SK-N-SH (cell line): ENCODE data around the gene ZNF555. TPM values are rescaled to one million over a fixed set of nuclear protein-coding genes. Genes with fewer than 3 reads are reported as not detected.

ENCODE experiments used
- CTCF ChIA-PET: fragments of 300-600, 350-600 bp; formaldehyde crosslinking; extraction: SDS; loops from one replicate; lab custom pipeline; 2021; lab: Yijun Ruan, JAX
- POLR2A ChIA-PET: fragments of 350-600 bp; sonication (Branson Sonifier 250); formaldehyde crosslinking; extraction: SDS; loops from one replicate; lab custom pipeline; 2020; ENCODE audit warnings: antibody characterized with exemption, inconsistent platforms; lab: Yijun Ruan, JAX
- DNase-seq: peaks from one replicate; pipeline ENCODE4 v3.0.0; 2012
- H2AFZ ChIP-seq: fragments of 200-600 bp; sonication (generic); 2 replicates; pipeline ENCODE4 v1.8.1; 2016; ENCODE audit warnings: antibody characterized with exemption, mild to moderate bottlenecking, low read depth
- H3F3A ChIP-seq: fragments of 200-600 bp; sonication (generic); replicated peaks from 2 replicates; pipeline ENCODE3; 2016; ENCODE audit warnings: antibody characterized with exemption, mild to moderate bottlenecking; ENCODE audit not compliant: insufficient read depth
- H3K27ac ChIP-seq, 2 experiments: fragments of 200-500 bp in 1 of 2; fragments of 200-600 bp in 1 of 2; sonication (Bioruptor generic) in 1 of 2; sonication (generic), shearing (Covaris generic) in 1 of 2; 2 replicates each; pipeline versions ENCODE4 v1.5.1 to v1.6.1; 2014 to 2016; ENCODE audit warnings: low read depth in 2 of 2, inconsistent platforms in 1 of 2, low read length in 1 of 2, mild to moderate bottlenecking in 1 of 2, mixed read lengths in 1 of 2
- H3K27me3 ChIP-seq: fragments of 200-600 bp; sonication (generic), shearing (Covaris generic); 2 replicates; pipeline ENCODE4 v1.6.1; 2016; ENCODE audit warnings: mixed run types; ENCODE audit not compliant: insufficient read depth
- H3K36me3 ChIP-seq, 2 experiments: fragments of 200-500 bp in 1 of 2; fragments of 200-600 bp in 1 of 2; sonication (Bioruptor generic) in 1 of 2; sonication (generic) in 1 of 2; replicated peaks in 1 of 2; 2 replicates each; pipeline versions ENCODE3 to v1.5.1; 2014 to 2016; ENCODE audit warnings: low read length in 1 of 2, mild to moderate bottlenecking in 1 of 2; ENCODE audit not compliant: insufficient read depth in 2 of 2, control insufficient read depth in 1 of 2
- H3K4me1 ChIP-seq, 2 experiments: fragments of 200-500 bp in 1 of 2; fragments of 200-600 bp in 1 of 2; sonication (Bioruptor generic) in 1 of 2; sonication (generic), shearing (Covaris generic) in 1 of 2; 2 replicates each; pipeline versions ENCODE4 v1.5.1 to v1.6.1; 2014 to 2016; ENCODE audit warnings: low read depth in 1 of 2, low read length in 1 of 2, mixed run types in 1 of 2; ENCODE audit not compliant: insufficient read depth in 2 of 2, control insufficient read depth in 1 of 2
- H3K4me2 ChIP-seq: fragments of 200-600 bp; sonication (generic), shearing (Covaris generic); 2 replicates; pipeline ENCODE4 v1.6.1; 2017; ENCODE audit warnings: mixed run types
- H3K4me3 ChIP-seq, 2 experiments: fragments of 200-500 bp in 1 of 2; fragments of 200-600 bp in 1 of 2; sonication (Bioruptor generic) in 1 of 2; sonication (generic), shearing (Covaris generic) in 1 of 2; 2 replicates each; pipeline versions ENCODE4 v1.5.1 to v1.8.1; 2014 to 2016; ENCODE audit warnings: low read depth in 2 of 2, inconsistent platforms in 1 of 2, low read length in 1 of 2, mild to moderate bottlenecking in 1 of 2, mixed read lengths in 1 of 2, moderate library complexity in 1 of 2
- H3K79me2 ChIP-seq: fragments of 200-600 bp; sonication (generic); 2 replicates; pipeline ENCODE4 v1.8.1; 2017; ENCODE audit warnings: mild to moderate bottlenecking; ENCODE audit not compliant: insufficient read depth
- H3K9ac ChIP-seq: fragments of 200-600 bp; sonication (generic); 2 replicates; pipeline ENCODE4 v1.6.1; 2017; ENCODE audit warnings: mixed run types
- H3K9me2 ChIP-seq: fragments of 200-600 bp; sonication (generic); 2 replicates; pipeline ENCODE4 v1.6.1; 2017; ENCODE audit warnings: mixed run types
- H3K9me3 ChIP-seq: fragments of 200-600 bp; sonication (generic); 2 replicates; pipeline ENCODE4 v1.6.1; 2017; ENCODE audit warnings: mixed run types, mild to moderate bottlenecking, moderate library complexity
- H4K20me1 ChIP-seq: fragments of 200-600 bp; sonication (generic); 2 replicates; pipeline ENCODE4 v1.6.1; 2017; ENCODE audit warnings: mild to moderate bottlenecking, mixed run types; ENCODE audit not compliant: insufficient read depth
- CTCF ChIP-seq: fragments of 200-600 bp; sonication (generic); IDR thresholded peaks from 2 replicates; pipeline ENCODE4 v1.6.1; 2017; ENCODE audit warnings: antibody characterized with exemption, mild to moderate bottlenecking, moderate library complexity
- FOSL2 ChIP-seq: IDR thresholded peaks from 2 replicates; pipeline ENCODE4 v1.4.0; 2012; ENCODE audit warnings: low read depth, mild to moderate bottlenecking, moderate library complexity, borderline replicate concordance
- FOXJ3 ChIP-seq: sonication (generic); formaldehyde crosslinking; IDR thresholded peaks from 2 replicates; pipeline ENCODE4 v1.5.1; 2020; ENCODE audit warnings: mild to moderate bottlenecking, missing genetic modification reagents
- FOXM1 ChIP-seq: IDR thresholded peaks from 2 replicates; pipeline ENCODE4 v1.4.0; 2012; ENCODE audit warnings: low read depth, mild to moderate bottlenecking
- GATA2 ChIP-seq: sonication (generic); formaldehyde crosslinking; IDR thresholded peaks from 2 replicates; pipeline ENCODE4 v1.5.0; 2020; ENCODE audit warnings: mild to moderate bottlenecking, missing genetic modification reagents
- MAX ChIP-seq: IDR thresholded peaks from 2 replicates; pipeline ENCODE4 v1.4.0; 2012; ENCODE audit warnings: low read depth
- MXI1 ChIP-seq: IDR thresholded peaks from 2 replicates; pipeline ENCODE4 v1.6.1; 2012; ENCODE audit warnings: mild to moderate bottlenecking, low read depth, low read length, improper control_type of control experiment
- NFIC ChIP-seq: IDR thresholded peaks from 2 replicates; pipeline ENCODE4 v1.4.0; 2012; ENCODE audit warnings: borderline replicate concordance
- PBX3 ChIP-seq: IDR thresholded peaks from 2 replicates; pipeline ENCODE4; 2012
- POLR2AphosphoS5 ChIP-seq: IDR thresholded peaks from 2 replicates; pipeline ENCODE4 v1.6.1; 2012; ENCODE audit warnings: low read depth, low read length
- RCOR1 ChIP-seq: fragments of 150-350 bp; IDR thresholded peaks from 2 replicates; pipeline ENCODE4 v1.6.1; 2017; ENCODE audit warnings: antibody characterized with exemption, low read length
- RXRA ChIP-seq: IDR thresholded peaks from 2 replicates; pipeline ENCODE4 v1.4.0; 2012; ENCODE audit warnings: low read depth, mild to moderate bottlenecking, borderline replicate concordance
- SMC3 ChIP-seq: IDR thresholded peaks from 2 replicates; pipeline ENCODE4 v1.6.1; 2012; ENCODE audit warnings: low read depth, low read length, improper control_type of control experiment
- TAF1 ChIP-seq: IDR thresholded peaks from 2 replicates; pipeline ENCODE4 v1.6.1; 2012; ENCODE audit warnings: low read depth, mild to moderate bottlenecking, low read length, moderate library complexity, borderline replicate concordance
- TCF12 ChIP-seq: IDR thresholded peaks from 2 replicates; pipeline ENCODE4 v1.4.0; 2012
- TEAD4 ChIP-seq: IDR thresholded peaks from 2 replicates; pipeline ENCODE4 v1.4.0; 2012; ENCODE audit warnings: mild to moderate bottlenecking, borderline replicate concordance; ENCODE audit not compliant: insufficient read depth
- USF1 ChIP-seq: IDR thresholded peaks from 2 replicates; pipeline ENCODE4 v1.4.0; 2012; ENCODE audit warnings: low read depth, borderline replicate concordance
- WGBS: methylation state at CpG from one replicate; pipeline ENCODE4 v1.1.6; 2017; ENCODE audit warnings: low lambda C conversion rate; 5-methylcytosine and 5-hydroxymethylcytosine counted together
- polyA plus RNA-seq, 3 experiments: library from polyadenylated mRNA; depleted of rRNA; stranded (reverse); fragments of >200 nt; gene quantifications; 2 replicates each; pipeline ENCODE4 v1.2.3, GENCODE V29; 2012

ZNF555 gene
- polyA plus RNA-seq, 1 of the 3 experiments (the other 2 are of a cell fraction) = 1.4 TPM

- ChIA-PET CTCF (no interaction called here), POLR2A (no interaction called here)
- Histone ChIP-seq H3K4me3 (no peak overlapping the region), H3K9ac (no peak overlapping the region), H3K9me2 (no peaks in the 10 kb centered on the region), H3K9me3 (peaks cover 6% of the 10 kb centered on the region), H2AFZ (no peak overlapping the region), H3K4me1 (no peaks in the 10 kb centered on the region), H3K27me3 (no peaks in the 10 kb centered on the region), H3K4me2 (no peak overlapping the region), H3K36me3 (peaks cover 7 to 24% of the 10 kb centered on the region in 2 experiments), H3K79me2 (no peaks in the 10 kb centered on the region), H3K27ac (no peak overlapping the region), H3F3A (no peaks in the 10 kb centered on the region), H4K20me1 (no peaks in the 10 kb centered on the region)
- no peak for DNase-seq
- TF ChIP-seq CTCF (no peak), USF1 (no peak), PBX3 (no peak), FOXM1 (no peak), SMC3 (no peak), TEAD4 (no peak), TAF1 (no peak), RXRA (no peak), FOSL2 (no peak), POLR2AphosphoS5 (no peak), MXI1 (no peak), RCOR1 (no peak), GATA2 (CRISPR knock-in tag) (no peak), TCF12 (no peak), MAX (no peak), FOXJ3 (CRISPR knock-in tag) (no peak), NFIC (no peak)
- WGBS = 92% methylated on average over 26 of the region's 27 CpGs
Measured at GRCh38 chr19:2858864-2859263, 17.6 kb downstream of the ZNF555 start.
